NCI-H1417 (cell line): ENCODE measurements around the gene TXLNB.
A peak's percentile ranks its signal among the peaks of the same experiment; 100 is the strongest.
"Not testable (repeated sequence)": the region's sequence is repeated elsewhere in the genome, so short reads cannot be mapped to it uniquely, and the experiment has no call there.

Experiments
- DNase-seq, 3 experiments: peaks; one replicate each; lab custom pipeline; 2025; lab: John Stamatoyannopoulos, UW

Gene TXLNB

DNA sequence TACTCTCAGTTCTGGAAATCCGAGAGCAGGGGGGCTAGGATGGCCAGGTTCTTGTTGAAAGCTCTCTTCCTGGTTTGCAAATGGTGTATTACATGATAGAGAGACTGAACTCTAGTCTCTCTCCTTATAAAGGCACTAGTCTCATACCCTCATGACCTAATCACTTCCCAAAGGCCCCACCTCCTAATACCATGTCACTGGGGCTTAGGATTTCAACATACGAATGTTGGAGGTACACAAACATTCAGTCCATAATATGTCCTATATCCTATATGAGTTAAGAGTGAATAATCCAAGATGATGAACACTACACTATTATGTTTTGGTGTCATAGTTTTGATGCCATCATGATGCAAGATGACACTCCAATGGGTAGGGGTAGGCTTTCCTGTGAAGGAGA lies 20.0 kb upstream of the TXLNB start:
- no peak for DNase-seq

GRCh38 chr6:139308936-139309603 lies 17.3 kb upstream of the TXLNB start:
- DNase-seq, result no peak

- no peak for DNase-seq
These were observed 16.6 kb upstream of the TXLNB start for GRCh38 chr6:139308286-139308916.

GRCh38 chr6:139306291-139306981 lies 14.6 kb upstream of the TXLNB start:
- DNase-seq, result no peak

DNA sequence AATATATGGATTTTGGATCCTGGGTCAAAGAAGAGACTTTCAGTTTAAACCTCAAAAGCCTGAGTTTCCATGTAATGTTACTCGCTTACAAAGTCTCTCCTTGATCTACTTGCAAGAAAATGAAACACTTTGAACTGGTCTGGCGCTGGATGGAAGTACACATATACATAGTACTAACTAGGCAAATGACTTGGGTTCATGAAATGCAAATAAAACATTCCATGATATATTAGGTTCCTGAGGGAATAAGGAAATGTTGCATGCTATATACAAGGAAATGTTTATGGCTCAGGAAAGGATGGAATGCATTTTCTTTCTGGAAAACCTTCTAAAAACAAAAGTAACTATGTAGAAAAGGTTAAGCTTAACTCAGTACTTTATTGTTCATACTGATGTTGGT lies 11.4 kb upstream of the TXLNB start:
- no peak for DNase-seq

GRCh38 chr6:139297921-139298320 lies 6.1 kb upstream of the TXLNB start:
- DNase-seq, result no peak

GRCh38 chr6:139296927-139297326 lies 5.1 kb upstream of the TXLNB start:
- no peak for DNase-seq

- no peak for DNase-seq
These were observed 4.1 kb upstream of the TXLNB start for GRCh38 chr6:139295901-139296300.

GRCh38 chr6:139294090-139294489 lies 2.3 kb upstream of the TXLNB start:
- no peak for DNase-seq

DNA sequence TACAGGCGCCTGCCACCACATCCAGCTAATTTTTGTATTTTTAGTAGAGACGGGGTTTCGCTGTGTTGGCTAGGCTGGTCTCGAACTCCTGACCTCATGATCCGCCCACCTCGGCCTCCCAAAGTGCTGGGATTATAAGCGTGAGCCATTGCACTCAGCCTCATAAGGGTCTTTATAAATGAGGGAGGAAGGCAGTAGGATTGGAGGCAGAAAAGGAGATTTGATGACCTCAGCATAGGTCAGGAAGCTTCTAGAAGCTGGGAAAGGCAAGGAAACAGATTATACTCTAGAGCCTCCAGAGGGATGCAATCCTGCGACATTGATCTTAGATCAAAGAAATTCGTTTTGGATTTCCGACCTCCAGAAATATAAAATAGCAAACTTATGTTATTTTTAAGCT lies 1.4 kb upstream of the TXLNB start:
- DNase-seq, result not testable (repeated sequence)

DNA sequence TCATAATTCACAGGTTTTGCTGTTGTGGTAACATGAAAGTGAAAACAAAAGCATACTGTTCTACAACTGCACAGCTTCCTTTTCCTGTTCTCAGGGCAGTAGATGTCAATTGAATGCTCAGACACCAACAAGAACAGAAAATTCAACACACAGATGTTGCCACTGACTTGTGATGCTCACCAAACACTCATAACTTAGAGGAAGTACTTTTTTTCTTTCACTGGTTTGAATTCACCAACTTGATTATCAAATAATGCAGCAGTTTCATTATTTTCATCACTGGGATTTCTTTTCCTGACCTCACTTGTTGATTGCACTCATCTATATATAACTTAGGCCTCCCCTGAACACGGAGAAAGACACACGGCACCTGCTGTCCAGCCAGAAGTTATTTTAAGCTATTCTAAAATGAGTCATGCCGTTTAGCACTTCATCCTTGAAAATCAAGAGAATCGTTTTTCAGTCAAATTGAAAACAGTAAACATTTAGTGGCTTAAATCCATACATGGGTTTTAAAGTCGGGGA lies 949 bp downstream of the TXLNB start:
- peak in 2 of 3 experiments; percentile 47 to 53 for DNase-seq

DNA sequence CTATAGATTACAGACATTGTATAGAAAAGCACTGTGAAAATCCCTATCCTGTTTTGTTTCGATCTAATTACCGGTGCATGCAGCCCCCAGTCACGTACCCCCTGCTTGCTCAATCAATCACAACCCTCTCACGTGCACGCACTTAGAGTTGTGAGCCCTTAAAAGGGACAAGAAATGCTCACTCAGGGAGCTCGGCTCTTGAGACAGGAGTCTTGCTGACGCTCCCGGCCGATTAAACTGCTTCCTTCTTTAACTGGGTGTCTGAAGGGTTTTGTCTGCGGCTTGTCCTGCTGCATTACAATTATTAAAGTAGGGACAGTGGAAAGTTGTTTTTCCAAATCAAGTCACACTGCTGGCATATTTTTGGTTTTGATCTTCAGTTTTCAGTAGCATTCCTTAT lies 2.6 kb downstream of the TXLNB start:
- DNase-seq, result no peak

- DNase-seq, result no peak
These were observed 3.2 kb downstream of the TXLNB start for GRCh38 chr6:139288496-139289040.

DNA sequence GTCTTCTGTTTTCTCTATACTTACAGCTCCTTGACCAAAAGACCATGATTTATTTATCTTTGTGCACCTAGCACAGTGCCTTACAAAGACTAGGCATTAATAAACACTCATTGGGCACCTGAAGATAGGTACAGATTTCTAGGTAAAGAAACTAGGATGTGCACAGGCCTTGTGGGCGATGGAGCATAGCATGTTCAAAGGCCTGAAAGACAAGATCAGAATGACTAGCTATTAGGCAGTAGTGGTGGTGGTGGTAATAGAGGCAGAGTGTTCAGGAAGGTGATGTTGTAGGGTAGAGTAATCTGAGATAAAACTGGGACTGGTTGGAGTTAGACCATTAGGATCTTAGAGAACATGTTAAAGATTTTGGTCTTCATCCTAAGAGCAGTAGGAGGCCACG lies 3.9 kb downstream of the TXLNB start:
- DNase-seq, result no peak

- not testable (repeated sequence) for DNase-seq
These were observed 5.4 kb downstream of the TXLNB start for GRCh38 chr6:139286438-139286837.

DNA sequence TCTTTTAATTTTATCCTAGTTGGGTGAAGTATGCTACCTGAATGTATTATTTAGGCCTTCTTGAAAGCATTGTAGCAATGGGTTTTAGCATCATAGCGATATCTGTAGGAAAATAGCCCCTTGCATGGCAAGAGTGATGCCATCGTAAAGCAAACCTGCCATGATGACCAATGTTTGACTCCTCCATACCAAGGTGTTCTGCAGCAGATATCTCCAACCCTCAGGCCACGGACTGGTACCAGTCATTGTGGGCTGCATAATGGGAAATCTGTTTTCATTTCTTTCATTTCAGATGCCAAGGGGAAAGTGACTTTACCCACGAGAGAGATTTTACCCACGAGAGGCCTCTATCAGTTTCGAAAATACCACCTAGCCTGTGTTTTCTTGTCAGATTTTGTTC lies 6.2 kb downstream of the TXLNB start:
- DNase-seq, result no peak

GRCh38 chr6:139284789-139285188 lies 7.0 kb downstream of the TXLNB start:
- DNase-seq, result no peak

- DNase-seq, result peak in 1 of 3 experiments; percentile 18
These were observed 9.1 kb downstream of the TXLNB start for GRCh38 chr6:139282684-139283083.

GRCh38 chr6:139278190-139278589 lies 13.6 kb downstream of the TXLNB start:
- DNase-seq, result no peak

DNA sequence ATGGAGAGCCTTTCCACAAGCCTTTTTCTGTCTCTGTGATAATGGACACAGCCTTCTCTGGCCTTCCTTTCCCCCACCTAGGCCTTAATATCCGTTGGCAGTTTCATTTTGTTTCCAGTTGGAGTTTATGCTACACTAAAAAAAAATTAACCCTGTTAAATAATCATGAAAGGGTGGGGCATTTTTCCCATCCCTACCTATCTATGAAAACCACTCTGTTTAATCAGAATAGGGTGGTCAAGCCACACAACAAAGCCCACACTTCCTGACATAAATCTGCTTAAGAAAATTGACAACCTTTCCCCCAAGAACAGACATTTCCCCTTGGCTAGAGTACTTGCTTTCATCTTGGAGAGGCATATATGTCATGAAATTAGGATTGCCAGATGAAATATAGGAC lies 14.2 kb downstream of the TXLNB start:
- no peak for DNase-seq

DNA sequence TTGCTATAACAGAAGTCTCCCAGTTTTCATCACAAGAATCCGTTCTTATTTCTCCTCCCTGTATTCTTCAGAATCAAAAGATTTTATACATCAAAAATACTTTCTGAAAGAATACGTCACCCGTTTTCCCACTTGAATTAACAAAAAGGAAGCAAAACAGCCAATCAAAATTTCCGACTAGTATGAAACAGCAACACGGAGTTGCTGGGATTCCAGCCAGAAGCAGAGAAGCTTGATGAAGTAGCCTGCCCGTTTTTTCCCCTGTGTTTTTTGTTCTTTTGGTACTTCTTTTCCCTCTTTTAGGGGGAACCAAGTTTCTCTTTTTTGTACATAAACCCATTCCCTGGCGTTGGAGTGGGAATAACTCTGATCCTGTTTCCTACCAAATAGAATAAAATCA lies 14.6 kb downstream of the TXLNB start:
- no peak for DNase-seq

GRCh38 chr6:139275279-139276055 lies 16.3 kb downstream of the TXLNB start:
- no peak for DNase-seq
